ENCODE results near the gene TSPO2. TPM values are rescaled to one million over a fixed set of nuclear protein-coding genes. Genes with fewer than 3 reads are reported as not detected.

The TSPO2 gene
- total and polyA plus RNA-seq, 2 of the 13 experiments (the other 11 are each of a cell fraction or from before 2014, with no cell fraction given) = 0.55 TPM; not detected in 1

GRCh38 chr6:40997234-40997957 is 44.9 kb upstream of the TSPO2 start (continued):
- TF ChIP-seq PREB (CRISPR knock-in tag; IDR thresholded peaks at IDR 0.05) (no peak), NFE2L2 (IDR thresholded peaks at IDR 0.05; ENCODE audit: low read length) (no peak), ZNF703 (CRISPR knock-in tag; IDR thresholded peaks at IDR 0.05; ENCODE audit: borderline replicate concordance) (no peak), PRMT3 (CRISPR knock-in tag; IDR thresholded peaks at IDR 0.05; ENCODE audit: borderline replicate concordance, low read depth) (no peak), CSRNP2 (CRISPR knock-in tag; conservative IDR thresholded peaks at IDR 0.05; ENCODE audit: low read depth) (no peak), TCF12 (IDR thresholded peaks at IDR 0.05) (no peak), TCF12 (CRISPR knock-in tag; IDR thresholded peaks at IDR 0.05) (no peak), MIER3 (CRISPR knock-in tag; IDR thresholded peaks at IDR 0.05; ENCODE audit: borderline replicate concordance) (no peak), SMAD3 (CRISPR knock-in tag; IDR thresholded peaks at IDR 0.05) (no peak), FOXM1 (CRISPR knock-in tag; IDR thresholded peaks at IDR 0.05) (no peak), ZNF605 (CRISPR knock-in tag; IDR thresholded peaks at IDR 0.05) (no peak), NAIF1 (CRISPR knock-in tag; IDR thresholded peaks at IDR 0.05; ENCODE audit: borderline replicate concordance) (no peak), ZFY (CRISPR knock-in tag; IDR thresholded peaks at IDR 0.05) (0 out of 2 replicates have a peak, but pooled peaks have one; percentile 7), ZNF614 (CRISPR knock-in tag; IDR thresholded peaks at IDR 0.05; ENCODE audit: borderline replicate concordance) (peak; percentile 23; the same call in 1 of the 2 replicates), MAX (IDR thresholded peaks at IDR 0.05) (no peak), TGIF2 (CRISPR knock-in tag; IDR thresholded peaks at IDR 0.05) (no peak), ZNF276 (CRISPR knock-in tag; IDR thresholded peaks at IDR 0.05; ENCODE audit: low read depth) (no peak), ZNF768 (CRISPR knock-in tag; IDR thresholded peaks at IDR 0.05) (0 out of 2 replicates have a peak, but pooled peaks have one; percentile 16), RXRA (CRISPR knock-in tag; IDR thresholded peaks at IDR 0.05) (no peak; the same call in 1 of the 2 replicates), HOXA3 (CRISPR knock-in tag; IDR thresholded peaks at IDR 0.05) (peak; percentile 48; the same call in 1 of the 2 replicates), ZBTB7A (CRISPR knock-in tag; IDR thresholded peaks at IDR 0.05) (no peak; the same call in 1 of the 2 replicates), GZF1 (CRISPR knock-in tag; IDR thresholded peaks at IDR 0.05) (no peak), ADNP (CRISPR knock-in tag; IDR thresholded peaks at IDR 0.05) (no peak), FOSL2 (CRISPR knock-in tag; IDR thresholded peaks at IDR 0.05) (peak; percentile 98), HNRNPH1 (optimal IDR thresholded peaks at IDR 0.05; ENCODE audit: low read depth, low read length) (no peak), ZNF589 (CRISPR knock-in tag; conservative IDR thresholded peaks at IDR 0.05) (no peak), MZF1 (CRISPR knock-in tag; IDR thresholded peaks at IDR 0.05; ENCODE audit: borderline replicate concordance) (no peak), ZNF549 (CRISPR knock-in tag; IDR thresholded peaks at IDR 0.05) (no peak), SOX5 (CRISPR knock-in tag; IDR thresholded peaks at IDR 0.05; ENCODE audit: borderline replicate concordance) (peak; percentile 66; the same call in 1 of the 2 replicates)

All from HepG2 (cell line).